HepG2 (cell line): ENCODE measurements around the gene EED. TPM values are rescaled to one million over a fixed set of nuclear protein-coding genes. Genes with fewer than 3 reads are reported as not detected.

Experiments used
- CEBPB ChIP-seq: IDR thresholded peaks from 2 replicates; pipeline ENCODE4 v1.6.1; 2011; ENCODE audit warnings: low read depth, low read length, improper control_type of control experiment, borderline replicate concordance
- FOSL2 ChIP-seq: sonication (generic); formaldehyde crosslinking; IDR thresholded peaks from 2 replicates; pipeline ENCODE4 v1.4.0; 2020; ENCODE audit warnings: missing genetic modification reagents
- HIVEP1 ChIP-seq: sonication (generic); formaldehyde crosslinking; IDR thresholded peaks from 2 replicates; pipeline ENCODE4 v1.4.0; 2020; ENCODE audit warnings: mild to moderate bottlenecking, missing genetic modification reagents
- HMGXB3 ChIP-seq: sonication (generic); formaldehyde crosslinking; IDR thresholded peaks from 2 replicates; pipeline ENCODE4 v1.4.0; 2020; ENCODE audit warnings: missing genetic modification reagents, borderline replicate concordance
- MBNL3 ChIP-seq: fragments of 250-450 bp; sonication (Bioruptor Pico); conservative IDR thresholded peaks from 2 replicates; pipeline ENCODE4 v1.8.0; 2022; ENCODE audit warnings: mild to moderate bottlenecking, inconsistent platforms
- MED1 ChIP-seq: sonication (generic); formaldehyde crosslinking; IDR thresholded peaks from 2 replicates; pipeline ENCODE4 v1.4.0; 2020; ENCODE audit warnings: missing genetic modification reagents
- MEF2D ChIP-seq: sonication (generic); formaldehyde crosslinking; IDR thresholded peaks from 2 replicates; pipeline ENCODE4 v1.5.1; 2020; ENCODE audit warnings: mild to moderate bottlenecking, missing genetic modification reagents
- MTA1 ChIP-seq: sonication (generic); formaldehyde crosslinking; IDR thresholded peaks from 2 replicates; pipeline ENCODE4 v1.4.0; 2020; ENCODE audit warnings: missing genetic modification reagents, mild to moderate bottlenecking, borderline replicate concordance
- SUZ12 ChIP-seq: fragments of 150-350 bp; IDR thresholded peaks from 2 replicates; pipeline ENCODE4 v1.6.1; 2014; ENCODE audit warnings: low read depth, low read length
- ZIK1 ChIP-seq: sonication (generic); formaldehyde crosslinking; IDR thresholded peaks from 2 replicates; pipeline ENCODE4 v1.5.0; 2020; ENCODE audit warnings: mild to moderate bottlenecking, low read depth, missing genetic modification reagents, borderline replicate concordance
- ZNF10 ChIP-seq: sonication (generic); formaldehyde crosslinking; IDR thresholded peaks from 2 replicates; pipeline ENCODE4 v1.4.0; 2020; ENCODE audit warnings: mild to moderate bottlenecking, low read depth, missing genetic modification reagents, borderline replicate concordance
- ZNF343 ChIP-seq: sonication (generic); formaldehyde crosslinking; IDR thresholded peaks from 2 replicates; pipeline ENCODE4 v1.4.0; 2020; ENCODE audit warnings: mild to moderate bottlenecking, missing genetic modification reagents
- ZNF484 ChIP-seq: sonication (generic); formaldehyde crosslinking; IDR thresholded peaks from 2 replicates; pipeline ENCODE4 v1.5.1; 2020; ENCODE audit warnings: mild to moderate bottlenecking, low read depth, missing genetic modification reagents, borderline replicate concordance
- ZNF709 ChIP-seq: sonication (generic); formaldehyde crosslinking; IDR thresholded peaks from 2 replicates; pipeline ENCODE4 v1.5.0; 2020; ENCODE audit warnings: mild to moderate bottlenecking, missing genetic modification reagents
- polyA plus RNA-seq, 8 experiments: library from polyadenylated mRNA; depleted of rRNA in 3 of 8; stranded (reverse) in 7 of 8; unstranded in 1 of 8; fragments of >200 nt; fragmentation: Illumina TruSeq in 4 of 8; extraction: Trizol in 4 of 8; gene quantifications; 2 replicates each; pipeline versions ENCODE4 v1.2.1 to v1.2.3, GENCODE V29; 2011 to 2016; ENCODE audit warnings: low read depth in 4 of 8, missing spikeins in 1 of 8, mixed read lengths in 1 of 8; ENCODE audit not compliant: insufficient read depth in 1 of 8
- total RNA-seq, 5 experiments: library from RNA; depleted of rRNA; stranded (reverse); fragments of >200 nt; fragmentation: Illumina TruSeq; extraction: Trizol; gene quantifications; 2 replicates each; pipeline ENCODE4 v1.2.3, GENCODE V29; 2016; ENCODE audit warnings: low read depth in 1 of 5
- TF ChIP-seq, protein P1 (sequence below): sonication (generic); formaldehyde crosslinking; IDR thresholded peaks from 2 replicates; pipeline ENCODE4 v1.5.1; 2020; ENCODE audit warnings: missing genetic modification reagents, mild to moderate bottlenecking, borderline replicate concordance
- TF ChIP-seq, protein P2 (sequence below): sonication (generic); formaldehyde crosslinking; IDR thresholded peaks from 2 replicates; pipeline ENCODE4 v1.4.0; 2020; ENCODE audit warnings: missing genetic modification reagents, borderline replicate concordance
- TF ChIP-seq, protein P3 (sequence below): sonication (generic); formaldehyde crosslinking; IDR thresholded peaks from 2 replicates; pipeline ENCODE4 v1.8.0; 2022; ENCODE audit warnings: mild to moderate bottlenecking, missing genetic modification reagents

Gene EED
- total and polyA plus RNA-seq, 2 of the 13 experiments (the other 11 are each of a cell fraction or from before 2014, with no cell fraction given): 11.0 to 28.4 TPM

DNA sequence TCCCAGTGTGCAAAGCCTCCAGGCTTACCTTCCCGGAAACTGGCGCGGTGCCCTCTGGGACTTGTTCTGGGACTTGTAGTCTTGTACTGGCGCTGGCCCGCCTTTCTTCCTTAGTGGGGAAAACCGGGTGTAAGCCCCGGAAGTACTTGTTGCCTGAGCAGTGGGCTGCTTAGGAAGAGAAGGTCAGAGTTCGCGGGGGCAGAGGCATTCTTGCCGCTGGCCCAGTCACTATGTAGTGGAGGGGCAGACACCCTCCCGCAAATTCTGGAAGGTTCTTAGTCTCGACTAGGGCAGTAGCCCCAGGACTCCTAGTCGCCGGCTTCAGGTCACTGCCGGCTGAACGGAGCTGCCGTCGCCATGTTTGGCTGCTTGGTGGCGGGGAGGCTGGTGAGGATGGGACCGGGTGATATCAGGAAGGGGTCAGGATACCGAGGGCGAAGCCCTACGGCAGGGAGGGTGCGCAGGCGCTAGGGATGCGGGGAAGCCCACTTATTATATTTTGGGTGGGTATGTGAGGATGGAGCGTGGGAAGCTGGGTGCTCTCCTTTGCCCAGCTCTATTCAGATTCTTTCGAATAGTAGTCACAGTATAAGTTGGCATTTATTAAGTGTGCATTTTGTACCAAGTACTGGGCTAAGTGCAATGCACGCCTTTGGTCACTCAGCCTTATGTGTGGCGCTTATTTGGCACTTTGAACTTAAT lies 57.7 kb downstream of the EED start, which contains the start of gene HIKESHI (continued):
- TF ChIP-seq MEF2D (CRISPR knock-in tag): no peak
- peak; percentile 74; the same call in 1 of the 2 replicates for TF ChIP-seq HIVEP1 (CRISPR knock-in tag)
- TF ChIP-seq, protein P1, sequence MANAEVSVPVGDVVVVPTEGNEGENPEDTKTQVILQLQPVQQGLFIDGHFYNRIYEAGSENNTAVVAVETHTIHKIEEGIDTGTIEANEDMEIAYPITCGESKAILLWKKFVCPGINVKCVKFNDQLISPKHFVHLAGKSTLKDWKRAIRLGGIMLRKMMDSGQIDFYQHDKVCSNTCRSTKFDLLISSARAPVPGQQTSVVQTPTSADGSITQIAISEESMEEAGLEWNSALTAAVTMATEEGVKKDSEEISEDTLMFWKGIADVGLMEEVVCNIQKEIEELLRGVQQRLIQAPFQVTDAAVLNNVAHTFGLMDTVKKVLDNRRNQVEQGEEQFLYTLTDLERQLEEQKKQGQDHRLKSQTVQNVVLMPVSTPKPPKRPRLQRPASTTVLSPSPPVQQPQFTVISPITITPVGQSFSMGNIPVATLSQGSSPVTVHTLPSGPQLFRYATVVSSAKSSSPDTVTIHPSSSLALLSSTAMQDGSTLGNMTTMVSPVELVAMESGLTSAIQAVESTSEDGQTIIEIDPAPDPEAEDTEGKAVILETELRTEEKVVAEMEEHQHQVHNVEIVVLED (CRISPR knock-in tag): peak; percentile 85
- peak; percentile 77; the same call in 1 of the 2 replicates for TF ChIP-seq ZIK1 (CRISPR knock-in tag)
- TF ChIP-seq ZNF10 (CRISPR knock-in tag): no peak
- 0 out of 2 replicates have a peak, but pooled peaks have one; percentile 57 for TF ChIP-seq ZNF343
- peak; percentile 97 for TF ChIP-seq SUZ12
- no peak for TF ChIP-seq MBNL3 (CRISPR knock-in tag)
- peak; percentile 75 for TF ChIP-seq MED1 (CRISPR knock-in tag)
- TF ChIP-seq CEBPB: no peak
- TF ChIP-seq, protein P2, sequence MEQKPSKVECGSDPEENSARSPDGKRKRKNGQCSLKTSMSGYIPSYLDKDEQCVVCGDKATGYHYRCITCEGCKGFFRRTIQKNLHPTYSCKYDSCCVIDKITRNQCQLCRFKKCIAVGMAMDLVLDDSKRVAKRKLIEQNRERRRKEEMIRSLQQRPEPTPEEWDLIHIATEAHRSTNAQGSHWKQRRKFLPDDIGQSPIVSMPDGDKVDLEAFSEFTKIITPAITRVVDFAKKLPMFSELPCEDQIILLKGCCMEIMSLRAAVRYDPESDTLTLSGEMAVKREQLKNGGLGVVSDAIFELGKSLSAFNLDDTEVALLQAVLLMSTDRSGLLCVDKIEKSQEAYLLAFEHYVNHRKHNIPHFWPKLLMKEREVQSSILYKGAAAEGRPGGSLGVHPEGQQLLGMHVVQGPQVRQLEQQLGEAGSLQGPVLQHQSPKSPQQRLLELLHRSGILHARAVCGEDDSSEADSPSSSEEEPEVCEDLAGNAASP: peak; percentile 15; the same call in 1 of the 2 replicates
- TF ChIP-seq, protein P3, sequence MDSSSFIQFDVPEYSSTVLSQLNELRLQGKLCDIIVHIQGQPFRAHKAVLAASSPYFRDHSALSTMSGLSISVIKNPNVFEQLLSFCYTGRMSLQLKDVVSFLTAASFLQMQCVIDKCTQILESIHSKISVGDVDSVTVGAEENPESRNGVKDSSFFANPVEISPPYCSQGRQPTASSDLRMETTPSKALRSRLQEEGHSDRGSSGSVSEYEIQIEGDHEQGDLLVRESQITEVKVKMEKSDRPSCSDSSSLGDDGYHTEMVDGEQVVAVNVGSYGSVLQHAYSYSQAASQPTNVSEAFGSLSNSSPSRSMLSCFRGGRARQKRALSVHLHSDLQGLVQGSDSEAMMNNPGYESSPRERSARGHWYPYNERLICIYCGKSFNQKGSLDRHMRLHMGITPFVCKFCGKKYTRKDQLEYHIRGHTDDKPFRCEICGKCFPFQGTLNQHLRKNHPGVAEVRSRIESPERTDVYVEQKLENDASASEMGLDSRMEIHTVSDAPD: no peak; the same call in 1 of the 2 replicates
- 0 out of 2 replicates have a peak, but pooled peaks have one; percentile 42 for TF ChIP-seq ZNF484 (CRISPR knock-in tag)
- peak; percentile 44; the same call in 1 of the 2 replicates for TF ChIP-seq FOSL2 (CRISPR knock-in tag)
- TF ChIP-seq ZNF709 (CRISPR knock-in tag): no peak
- TF ChIP-seq MTA1 (CRISPR knock-in tag): peak; percentile 30; the same call in 1 of the 2 replicates
- TF ChIP-seq HMGXB3 (CRISPR knock-in tag): peak; percentile 92
